Cardiac atrium fibroblast (primary cell): ENCODE data around the gene SMS. TPM values are rescaled to one million over a fixed set of nuclear protein-coding genes. Genes with fewer than 3 reads are reported as not detected.

ENCODE experiments used
- total RNA-seq: library from RNA; depleted of rRNA; stranded (reverse); fragments of >200 nt; gene quantifications from 2 replicates; pipeline ENCODE4 v1.2.3, GENCODE V29; 2015

Gene SMS
- total RNA-seq = 85.7 and 97.7 TPM in 2 replicates

DNA sequence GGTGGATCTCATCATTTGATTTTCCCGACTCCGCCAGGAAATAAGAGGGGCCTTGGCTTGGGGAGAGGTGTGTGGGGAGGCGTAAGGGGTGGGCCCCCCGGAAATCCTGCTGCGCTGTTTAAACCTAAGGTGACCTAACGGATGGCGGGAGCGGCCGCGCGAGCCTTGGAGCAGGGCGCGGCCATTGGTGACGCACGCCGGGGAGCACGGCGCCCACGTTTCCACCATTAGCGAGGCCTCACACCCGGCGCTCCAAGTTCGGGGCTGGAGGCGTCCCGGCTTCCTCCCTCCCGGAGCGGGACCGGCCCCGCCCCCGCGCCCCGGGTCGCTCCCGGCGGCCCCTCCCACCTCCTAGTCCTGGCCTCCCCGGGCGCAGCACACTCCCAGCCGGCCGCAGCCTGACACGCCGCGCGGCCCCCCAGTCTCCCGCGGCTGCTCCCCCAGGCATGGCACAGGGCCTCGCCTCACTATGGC lies at the start of gene SMS:
TSS of gene SMS (plus strand) at position 354 of the 474 bp plus-strand sequence. CDS start at position 470, 116 bp downstream.

DNA sequence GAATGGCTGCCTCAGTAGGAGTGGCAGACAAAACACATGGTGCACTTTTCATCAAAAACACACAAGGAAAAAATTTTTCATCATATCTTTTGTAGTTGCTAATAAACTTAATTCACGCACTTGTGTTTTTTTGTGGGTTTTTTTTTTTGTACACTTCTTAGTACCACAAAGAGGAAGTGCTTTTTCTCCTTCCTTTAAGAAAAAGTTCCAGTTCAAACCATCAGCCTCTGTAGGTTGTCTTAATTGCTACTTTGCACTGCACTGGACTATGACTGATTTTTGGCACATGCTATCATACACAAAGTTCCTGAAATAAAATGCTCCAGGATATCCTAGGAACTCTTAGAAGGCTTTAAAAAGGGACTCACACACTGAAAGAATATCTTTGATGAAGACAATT lies 91.6 kb downstream of the SMS start, which contains the start of gene PHEX:
TSS of gene PHEX (plus strand) at position 242 of the 400 bp plus-strand sequence. CDS start 681 bp downstream, outside the sequence.

Other genes starting within 250 kb of the SMS start
- not detected in 2 replicates for gene SMPX, start 182.6 kb upstream of the SMS start, total RNA-seq
- gene MBTPS2, start 101.1 kb upstream of the SMS start, total RNA-seq = 6.3 and 16.4 TPM in 2 replicates
- 0.36 and 1.1 TPM in 2 replicates for gene YY2, start 84.7 kb upstream of the SMS start, total RNA-seq
- gene PHEX, start 91.6 kb downstream of the SMS start, total RNA-seq = 0.16 and 0.18 TPM in 2 replicates